HG02885 (cell line): ENCODE data around the gene UNC93A.

Experiments used
- ATAC-seq: cut with Tn5 transposase; IDR thresholded peaks from one replicate; pipeline ENCODE4 v1.9.1; 2021; ENCODE audit warnings: mild to moderate bottlenecking; ENCODE audit not compliant: unreplicated experiment, poor library complexity

UNC93A gene

GRCh38 chr6:167292301-167293087, 1.4 kb downstream of the UNC93A start:
- no peak for ATAC-seq

- ATAC-seq: no peak
Observed at GRCh38 chr6:167293088-167293589, 2.0 kb downstream of the UNC93A start.

DNA sequence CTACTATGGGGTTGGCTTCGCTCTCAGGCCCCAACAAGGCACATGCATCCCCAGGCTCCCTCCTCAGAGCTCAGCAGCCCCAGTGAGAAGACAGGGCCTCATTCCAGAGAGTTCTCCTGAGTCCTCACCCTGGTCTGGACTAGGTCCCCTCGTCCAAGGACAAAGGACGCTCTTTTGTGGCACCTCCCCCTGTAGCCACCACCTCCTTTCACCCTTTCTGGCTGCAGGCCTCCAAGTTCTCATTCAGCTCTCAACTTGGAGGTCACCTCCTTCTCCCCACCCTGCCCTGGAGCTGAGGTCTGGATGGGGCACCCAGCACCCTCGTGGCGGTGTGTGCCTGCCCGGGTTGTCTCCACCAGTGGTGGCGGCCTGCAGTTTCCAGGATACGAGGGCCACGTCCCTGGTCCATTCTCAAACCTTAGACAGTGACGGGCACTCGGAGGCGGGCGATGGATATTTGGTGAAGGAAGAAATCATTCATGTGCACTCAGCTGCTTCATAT, 2.5 kb downstream of the UNC93A start:
- ATAC-seq: no peak

- no peak for ATAC-seq
Observed at GRCh38 chr6:167294241-167294640, 3.1 kb downstream of the UNC93A start.

- ATAC-seq: no peak
Observed at GRCh38 chr6:167294651-167295494, 3.8 kb downstream of the UNC93A start.

GRCh38 chr6:167295495-167296292, 4.6 kb downstream of the UNC93A start:
- no peak for ATAC-seq

DNA sequence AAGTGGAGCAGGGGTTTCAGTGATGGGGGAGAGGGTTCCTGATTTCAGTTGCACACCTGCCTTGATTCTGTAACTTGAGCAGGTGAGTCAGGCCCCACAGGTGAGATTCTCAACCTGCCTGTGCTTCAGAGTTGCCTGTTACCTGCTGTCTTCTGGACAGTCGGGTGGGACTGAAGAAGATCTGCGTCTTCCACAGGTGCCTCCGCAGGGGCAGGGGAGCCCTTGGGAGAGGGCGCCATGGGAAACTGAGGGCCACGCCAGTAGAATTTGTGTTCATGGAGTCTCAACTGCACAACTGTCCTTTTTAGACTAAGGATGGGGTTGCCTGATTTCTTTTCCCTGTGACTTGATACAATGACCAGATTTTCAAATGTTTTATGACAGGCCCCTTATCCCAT, 5.2 kb downstream of the UNC93A start:
- ATAC-seq: no peak

DNA sequence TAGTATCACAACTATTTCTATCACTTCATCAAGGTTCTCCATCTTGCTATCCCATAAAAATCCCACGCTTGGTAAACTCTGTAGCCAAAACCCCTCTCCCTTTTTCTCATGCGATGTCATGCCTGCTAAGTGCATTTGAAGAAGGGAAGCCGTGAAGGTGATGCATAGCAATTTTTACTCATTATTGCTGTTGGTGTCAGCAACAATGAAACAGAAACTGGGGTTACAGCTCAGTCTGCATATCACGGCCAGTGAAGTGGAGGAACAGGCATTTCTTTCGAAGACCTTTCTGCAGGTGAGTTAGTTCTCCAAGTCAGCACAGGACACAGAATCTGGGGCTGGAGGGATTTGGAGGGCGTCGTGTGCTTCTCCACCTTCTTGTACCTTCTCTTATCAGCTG, 5.8 kb downstream of the UNC93A start:
- no peak for ATAC-seq

DNA sequence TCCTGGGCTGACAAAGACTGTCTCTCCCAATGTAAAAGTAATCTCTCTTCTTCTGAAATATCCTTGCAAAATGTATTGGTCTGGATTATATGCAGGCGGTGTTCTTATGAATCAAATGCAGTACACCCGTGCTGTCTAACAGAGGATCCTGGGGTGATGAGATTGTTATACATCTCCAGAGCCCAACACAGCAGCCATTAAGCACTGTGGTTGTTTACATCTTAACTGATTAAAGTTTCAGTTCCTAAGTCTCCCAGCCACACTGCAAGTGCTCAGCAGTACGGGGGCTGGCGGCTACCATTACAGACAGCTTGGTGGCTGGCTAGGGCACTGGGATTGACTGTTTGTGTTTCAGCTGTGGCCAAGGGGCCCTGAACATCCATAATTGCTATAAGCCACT, 7.0 kb downstream of the UNC93A start:
- ATAC-seq: no peak

GRCh38 chr6:167299641-167300308, 8.7 kb downstream of the UNC93A start:
- no peak for ATAC-seq

- no peak for ATAC-seq
Observed at GRCh38 chr6:167300902-167301777, 10.0 kb downstream of the UNC93A start.

DNA sequence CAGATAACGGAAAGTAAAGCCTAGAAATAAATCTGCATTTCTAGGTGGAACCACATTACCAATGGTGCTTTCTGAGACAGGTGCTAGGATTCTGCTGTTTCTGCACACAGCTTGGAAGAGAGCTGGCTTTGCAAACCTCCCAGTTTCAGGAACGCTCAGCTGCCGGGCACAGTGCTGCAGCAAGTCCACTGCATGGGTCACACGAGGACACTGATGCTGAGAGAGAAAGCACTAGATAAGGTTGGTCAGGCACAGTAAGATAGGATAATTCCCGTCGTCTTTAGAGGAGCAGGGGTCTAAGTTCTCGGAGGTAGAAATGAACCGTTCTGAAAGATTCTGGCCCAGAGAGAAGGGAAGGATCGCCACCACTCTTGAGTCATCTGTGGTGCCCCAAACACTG, 11.0 kb downstream of the UNC93A start:
- no peak for ATAC-seq

GRCh38 chr6:167302796-167303195, 11.7 kb downstream of the UNC93A start:
- no peak for ATAC-seq

- ATAC-seq: no peak
Observed at GRCh38 chr6:167303675-167304625, 12.8 kb downstream of the UNC93A start.

DNA sequence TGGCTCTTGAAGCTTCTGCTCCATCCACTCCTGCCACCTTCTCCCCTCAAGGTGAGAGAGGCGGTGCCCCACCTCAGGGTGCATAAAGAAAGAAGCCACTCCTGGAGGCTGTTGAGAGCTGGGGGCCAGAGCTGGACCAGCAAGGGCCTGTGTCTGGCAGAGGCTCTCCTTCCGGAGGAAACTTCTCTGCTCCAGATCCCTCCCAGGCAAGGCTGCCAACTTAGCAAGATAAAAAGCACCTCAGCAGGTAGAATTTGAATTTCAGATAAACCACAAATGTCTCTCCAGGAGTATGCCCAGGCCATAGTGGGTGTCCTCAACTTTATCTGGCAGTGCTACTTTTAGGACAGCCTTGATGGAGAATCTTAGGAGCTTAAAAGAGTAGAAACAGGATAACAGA, 13.8 kb downstream of the UNC93A start:
- ATAC-seq: no peak

- no peak for ATAC-seq
Observed at GRCh38 chr6:167305796-167306195, 14.7 kb downstream of the UNC93A start.

GRCh38 chr6:167306401-167306998, 15.4 kb downstream of the UNC93A start:
- no peak for ATAC-seq
